ENCODE results near the gene NANOS3. TPM values are rescaled to one million over a fixed set of nuclear protein-coding genes. Genes with fewer than 3 reads are reported as not detected.

Gene NANOS3
- total and polyA plus RNA-seq, 2 of the 13 experiments (the other 11 are each of a cell fraction or from before 2014, with no cell fraction given), result 0.21 TPM; not detected in 1

DNA sequence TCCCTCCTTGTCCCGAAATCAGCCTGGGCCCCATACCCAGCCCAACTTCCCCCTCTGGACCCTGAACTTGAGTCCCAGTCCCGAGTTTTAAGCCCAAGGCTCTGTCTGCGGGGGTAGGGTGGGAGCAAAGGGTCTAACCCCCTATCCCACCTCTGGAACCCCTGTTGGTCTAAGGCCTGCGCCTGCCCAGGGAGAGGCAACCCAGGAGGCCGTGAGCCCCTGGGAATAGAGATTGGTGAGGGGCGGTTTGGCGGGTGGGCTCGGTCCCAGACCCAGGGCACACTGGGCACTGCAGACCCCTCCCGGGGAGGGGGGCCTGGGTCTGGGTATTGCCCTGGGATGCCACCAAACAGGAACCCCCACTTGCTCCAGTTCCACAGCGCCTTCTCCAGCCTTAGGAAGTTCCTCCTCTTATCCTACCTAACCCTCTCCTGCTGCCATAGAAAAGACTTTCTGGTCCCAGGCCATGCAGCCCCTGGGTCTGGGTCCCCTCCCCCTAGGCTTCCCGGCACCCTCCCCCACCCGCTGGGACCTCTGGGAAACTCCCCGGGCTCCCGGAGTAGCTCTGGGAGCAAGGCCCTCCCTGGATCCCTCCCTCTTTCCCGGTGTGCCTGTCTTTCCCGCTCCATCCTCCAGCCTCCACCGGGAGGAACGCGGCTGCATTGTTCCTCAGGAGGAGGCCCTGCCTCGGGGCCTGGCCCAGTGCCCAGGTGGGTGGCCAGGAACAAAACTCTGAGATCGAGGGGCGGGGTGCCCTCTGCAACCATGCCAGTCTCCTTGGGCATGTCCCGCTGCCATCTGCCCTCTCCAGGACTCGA lies 33.6 kb upstream of the NANOS3 start (continued):
- TF ChIP-seq, protein P1, sequence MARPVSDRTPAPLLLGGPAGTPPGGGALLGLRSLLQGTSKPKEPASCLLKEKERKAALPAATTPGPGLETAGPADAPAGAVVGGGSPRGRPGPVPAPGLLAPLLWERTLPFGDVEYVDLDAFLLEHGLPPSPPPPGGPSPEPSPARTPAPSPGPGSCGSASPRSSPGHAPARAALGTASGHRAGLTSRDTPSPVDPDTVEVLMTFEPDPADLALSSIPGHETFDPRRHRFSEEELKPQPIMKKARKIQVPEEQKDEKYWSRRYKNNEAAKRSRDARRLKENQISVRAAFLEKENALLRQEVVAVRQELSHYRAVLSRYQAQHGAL (CRISPR knock-in tag; IDR thresholded peaks at IDR 0.05; ENCODE audit: not compliant biosample characterization), result no peak
- TF ChIP-seq, protein P2, sequence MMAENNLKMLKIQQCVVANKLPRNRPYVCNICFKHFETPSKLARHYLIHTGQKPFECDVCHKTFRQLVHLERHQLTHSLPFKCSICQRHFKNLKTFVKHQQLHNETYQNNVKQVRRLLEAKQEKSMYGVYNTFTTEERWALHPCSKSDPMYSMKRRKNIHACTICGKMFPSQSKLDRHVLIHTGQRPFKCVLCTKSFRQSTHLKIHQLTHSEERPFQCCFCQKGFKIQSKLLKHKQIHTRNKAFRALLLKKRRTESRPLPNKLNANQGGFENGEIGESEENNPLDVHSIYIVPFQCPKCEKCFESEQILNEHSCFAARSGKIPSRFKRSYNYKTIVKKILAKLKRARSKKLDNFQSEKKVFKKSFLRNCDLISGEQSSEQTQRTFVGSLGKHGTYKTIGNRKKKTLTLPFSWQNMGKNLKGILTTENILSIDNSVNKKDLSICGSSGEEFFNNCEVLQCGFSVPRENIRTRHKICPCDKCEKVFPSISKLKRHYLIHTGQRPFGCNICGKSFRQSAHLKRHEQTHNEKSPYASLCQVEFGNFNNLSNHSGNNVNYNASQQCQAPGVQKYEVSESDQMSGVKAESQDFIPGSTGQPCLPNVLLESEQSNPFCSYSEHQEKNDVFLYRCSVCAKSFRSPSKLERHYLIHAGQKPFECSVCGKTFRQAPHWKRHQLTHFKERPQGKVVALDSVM (CRISPR knock-in tag; IDR thresholded peaks at IDR 0.05), result peak; percentile 46; the same call in 1 of the 2 replicates
- TF ChIP-seq TOPORS (CRISPR knock-in tag; IDR thresholded peaks at IDR 0.05) (no peak), POLR2G (IDR thresholded peaks at IDR 0.05; ENCODE audit: low read depth, low read length) (no peak), HNRNPL (IDR thresholded peaks at IDR 0.05; ENCODE audit: low read depth, low read length) (peak; percentile 86), PCBP1 (IDR thresholded peaks at IDR 0.05; ENCODE audit: borderline replicate concordance, low read depth, low read length) (0 out of 2 replicates have a peak, but pooled peaks have one; percentile 17), ARNT (IDR thresholded peaks at IDR 0.05) (no peak), PITX1 (CRISPR knock-in tag; IDR thresholded peaks at IDR 0.05) (no peak), GLI4 (CRISPR knock-in tag; IDR thresholded peaks at IDR 0.05; ENCODE audit: borderline replicate concordance) (no peak), ZFP90 (CRISPR knock-in tag; IDR thresholded peaks at IDR 0.05; ENCODE audit: borderline replicate concordance) (no peak), SATB2 (CRISPR knock-in tag; IDR thresholded peaks at IDR 0.05) (no peak), CCDC6 (CRISPR knock-in tag; IDR thresholded peaks at IDR 0.05) (no peak), PRMT3 (CRISPR knock-in tag; IDR thresholded peaks at IDR 0.05; ENCODE audit: borderline replicate concordance, low read depth) (no peak), ZNF329 (CRISPR knock-in tag; IDR thresholded peaks at IDR 0.05; ENCODE audit: low read depth) (no peak), MTA3 (CRISPR knock-in tag; IDR thresholded peaks at IDR 0.05) (no peak), ZNF367 (CRISPR knock-in tag; IDR thresholded peaks at IDR 0.05; ENCODE audit: borderline replicate concordance) (no peak), SCMH1 (CRISPR knock-in tag; IDR thresholded peaks at IDR 0.05; ENCODE audit: borderline replicate concordance) (no peak)
- TF ChIP-seq, protein P3, sequence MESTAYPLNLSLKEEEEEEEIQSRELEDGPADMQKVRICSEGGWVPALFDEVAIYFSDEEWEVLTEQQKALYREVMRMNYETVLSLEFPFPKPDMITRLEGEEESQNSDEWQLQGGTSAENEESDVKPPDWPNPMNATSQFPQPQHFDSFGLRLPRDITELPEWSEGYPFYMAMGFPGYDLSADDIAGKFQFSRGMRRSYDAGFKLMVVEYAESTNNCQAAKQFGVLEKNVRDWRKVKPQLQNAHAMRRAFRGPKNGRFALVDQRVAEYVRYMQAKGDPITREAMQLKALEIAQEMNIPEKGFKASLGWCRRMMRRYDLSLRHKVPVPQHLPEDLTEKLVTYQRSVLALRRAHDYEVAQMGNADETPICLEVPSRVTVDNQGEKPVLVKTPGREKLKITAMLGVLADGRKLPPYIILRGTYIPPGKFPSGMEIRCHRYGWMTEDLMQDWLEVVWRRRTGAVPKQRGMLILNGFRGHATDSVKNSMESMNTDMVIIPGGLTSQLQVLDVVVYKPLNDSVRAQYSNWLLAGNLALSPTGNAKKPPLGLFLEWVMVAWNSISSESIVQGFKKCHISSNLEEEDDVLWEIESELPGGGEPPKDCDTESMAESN (CRISPR knock-in tag; conservative IDR thresholded peaks at IDR 0.05), result no peak
- TF ChIP-seq, protein P4, sequence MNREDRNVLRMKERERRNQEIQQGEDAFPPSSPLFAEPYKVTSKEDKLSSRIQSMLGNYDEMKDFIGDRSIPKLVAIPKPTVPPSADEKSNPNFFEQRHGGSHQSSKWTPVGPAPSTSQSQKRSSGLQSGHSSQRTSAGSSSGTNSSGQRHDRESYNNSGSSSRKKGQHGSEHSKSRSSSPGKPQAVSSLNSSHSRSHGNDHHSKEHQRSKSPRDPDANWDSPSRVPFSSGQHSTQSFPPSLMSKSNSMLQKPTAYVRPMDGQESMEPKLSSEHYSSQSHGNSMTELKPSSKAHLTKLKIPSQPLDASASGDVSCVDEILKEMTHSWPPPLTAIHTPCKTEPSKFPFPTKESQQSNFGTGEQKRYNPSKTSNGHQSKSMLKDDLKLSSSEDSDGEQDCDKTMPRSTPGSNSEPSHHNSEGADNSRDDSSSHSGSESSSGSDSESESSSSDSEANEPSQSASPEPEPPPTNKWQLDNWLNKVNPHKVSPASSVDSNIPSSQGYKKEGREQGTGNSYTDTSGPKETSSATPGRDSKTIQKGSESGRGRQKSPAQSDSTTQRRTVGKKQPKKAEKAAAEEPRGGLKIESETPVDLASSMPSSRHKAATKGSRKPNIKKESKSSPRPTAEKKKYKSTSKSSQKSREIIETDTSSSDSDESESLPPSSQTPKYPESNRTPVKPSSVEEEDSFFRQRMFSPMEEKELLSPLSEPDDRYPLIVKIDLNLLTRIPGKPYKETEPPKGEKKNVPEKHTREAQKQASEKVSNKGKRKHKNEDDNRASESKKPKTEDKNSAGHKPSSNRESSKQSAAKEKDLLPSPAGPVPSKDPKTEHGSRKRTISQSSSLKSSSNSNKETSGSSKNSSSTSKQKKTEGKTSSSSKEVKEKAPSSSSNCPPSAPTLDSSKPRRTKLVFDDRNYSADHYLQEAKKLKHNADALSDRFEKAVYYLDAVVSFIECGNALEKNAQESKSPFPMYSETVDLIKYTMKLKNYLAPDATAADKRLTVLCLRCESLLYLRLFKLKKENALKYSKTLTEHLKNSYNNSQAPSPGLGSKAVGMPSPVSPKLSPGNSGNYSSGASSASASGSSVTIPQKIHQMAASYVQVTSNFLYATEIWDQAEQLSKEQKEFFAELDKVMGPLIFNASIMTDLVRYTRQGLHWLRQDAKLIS (CRISPR knock-in tag; IDR thresholded peaks at IDR 0.05), result no peak

Data from HepG2 (cell line).